ENCODE results near the gene PM20D1.

- TF ChIP-seq CTCF (conservative IDR thresholded peaks at IDR 0.05) (no peak), ZFX (IDR thresholded peaks at IDR 0.05) (no peak)
These were observed 40.0 kb downstream of the PM20D1 start for GRCh38 chr1:205809942-205810345.
